B cell (primary cell): Measurements from ENCODE around the gene CYSLTR1. TPM values are rescaled to one million over a fixed set of nuclear protein-coding genes. Genes with fewer than 3 reads are reported as not detected.
"Not testable (repeated sequence)": the region's sequence is repeated elsewhere in the genome, so short reads cannot be mapped to it uniquely, and the experiment has no call there.

Experiments used
- ATAC-seq: fragments of 200-7000 bp; cut with Tn5 transposase; one replicate; pipeline ENCODE4 v1.10.0; 2021; ENCODE audit warnings: low read depth, mild to moderate bottlenecking, moderate number of reproducible peaks, moderate library complexity
- CTCF ChIA-PET: fragments of 350-600 bp; sonication (Branson Sonifier 250); formaldehyde crosslinking; loops from one replicate; lab custom pipeline; 2021; ENCODE audit warnings: antibody characterized with exemption, inconsistent platforms; lab: Charles Lee
- POLR2A ChIA-PET: fragments of 350-600 bp; sonication (Branson Sonifier 250); formaldehyde crosslinking; loops from one replicate; lab custom pipeline; 2021; ENCODE audit warnings: antibody characterized with exemption; lab: Charles Lee
- DNase-seq: peaks from one replicate; pipeline ENCODE4 v3.0.0; 2013
- H2AFZ ChIP-seq: 2 replicates; pipeline ENCODE4 v1.6.1; 2012; ENCODE audit warnings: mild to moderate bottlenecking, low read depth, low read length; ENCODE audit not compliant: insufficient read depth, poor library complexity, severe bottlenecking
- H3K27ac ChIP-seq, 2 donors: 1 replicate in 1 of 2; 2 replicates in 1 of 2; pipeline ENCODE4 v1.5.1; 2012 to 2013; ENCODE audit warnings: low read length in 2 of 2, mild to moderate bottlenecking in 2 of 2, moderate library complexity in 1 of 2
- H3K27me3 ChIP-seq, 4 experiments: fragments of 200-600 bp in 1 of 4; sonication (generic) in 1 of 4; replicated peaks in 1 of 4; 1 replicate in 2 of 4; 2 replicates in 2 of 4; pipeline versions ENCODE4 v1.6.1 to v1.7.0; 2013 to 2016; ENCODE audit warnings: low read length in 3 of 4, mild to moderate bottlenecking in 2 of 4, mixed read lengths in 1 of 4, moderate library complexity in 1 of 4; ENCODE audit not compliant: insufficient read depth in 4 of 4, control insufficient read depth in 3 of 4; ENCODE audit errors: control extremely low read depth in 1 of 4
- H3K36me3 ChIP-seq, 2 experiments: replicated peaks in 1 of 2; 1 replicate in 1 of 2; 2 replicates in 1 of 2; pipeline versions ENCODE4 v1.6.1 to v1.7.1; 2013; ENCODE audit warnings: low read length in 1 of 2; ENCODE audit not compliant: insufficient read depth in 2 of 2, control insufficient read depth in 1 of 2; ENCODE audit errors: control extremely low read depth in 1 of 2, extremely low read depth in 1 of 2
- H3K4me1 ChIP-seq, 2 donors: fragments of 200-600 bp in 1 of 2; sonication (generic) in 1 of 2; 1 replicate in 1 of 2; 2 replicates in 1 of 2; pipeline versions ENCODE4 v1.5.1 to v1.6.1; 2013 to 2017; ENCODE audit warnings: low read length in 2 of 2; ENCODE audit not compliant: control insufficient read depth in 2 of 2, insufficient read depth in 2 of 2
- H3K4me2 ChIP-seq: replicated peaks from 2 replicates; pipeline ENCODE3; 2012; ENCODE audit warnings: mild to moderate bottlenecking, low read depth, low read length; ENCODE audit not compliant: poor library complexity, severe bottlenecking
- H3K4me3 ChIP-seq, 5 experiments: fragments of 200-600 bp in 1 of 5; sonication (generic) in 1 of 5; 1 replicate in 3 of 5; 2 replicates in 2 of 5; pipeline versions ENCODE4 v1.5.1 to v1.7.0; 2011 to 2016; ENCODE audit warnings: low read length in 4 of 5, mild to moderate bottlenecking in 4 of 5, low read depth in 2 of 5, control low read depth in 1 of 5, moderate library complexity in 1 of 5; ENCODE audit not compliant: insufficient read depth in 1 of 5; ENCODE audit errors: control extremely low read depth in 1 of 5, extremely low read depth in 1 of 5
- H3K79me2 ChIP-seq: fragments of 200-600 bp; sonication (generic); one replicate; pipeline ENCODE4 v1.6.0; 2016; ENCODE audit warnings: low read length; ENCODE audit not compliant: control insufficient read depth, insufficient read depth
- H3K9ac ChIP-seq: fragments of 200-600 bp; sonication (generic); 2 replicates; pipeline ENCODE4 v1.6.1; 2017; ENCODE audit warnings: mild to moderate bottlenecking, low read length, moderate library complexity
- H3K9me3 ChIP-seq, 3 donors: one replicate each; pipeline versions ENCODE4 v1.6.1 to v1.7.1; 2013; ENCODE audit warnings: low read length in 2 of 3; ENCODE audit not compliant: control insufficient read depth in 2 of 3, insufficient read depth in 1 of 3; ENCODE audit errors: control extremely low read depth in 1 of 3
- H4K20me1 ChIP-seq: 2 replicates; pipeline ENCODE4 v1.6.0; 2012; ENCODE audit warnings: mild to moderate bottlenecking, low read length; ENCODE audit not compliant: insufficient read depth, control insufficient read depth, poor library complexity, severe bottlenecking
- H3K27ac Mint-ChIP-seq: one replicate; pipeline ENCODE4 v1.8.0; 2021; ENCODE audit warnings: mixed read lengths
- H3K27me3 Mint-ChIP-seq: one replicate; pipeline ENCODE4 v1.8.0; 2021; ENCODE audit warnings: mixed read lengths
- H3K4me1 Mint-ChIP-seq: one replicate; pipeline ENCODE4 v1.8.0; 2021; ENCODE audit warnings: mixed read lengths
- H3K4me3 Mint-ChIP-seq: one replicate; pipeline ENCODE4 v1.8.0; 2021; ENCODE audit warnings: mixed read lengths
- H3K9me3 Mint-ChIP-seq: one replicate; pipeline ENCODE4 v1.8.0; 2022; ENCODE audit warnings: mixed read lengths; ENCODE audit not compliant: insufficient read depth
- CTCF ChIP-seq: fragments of 200-600 bp; IDR thresholded peaks from one replicate; pipeline ENCODE4 v1.8.0; 2022; ENCODE audit warnings: antibody characterized with exemption, mild to moderate bottlenecking
- EZH2 ChIP-seq: IDR thresholded peaks from 2 replicates; pipeline ENCODE4 v1.6.1; 2012; ENCODE audit warnings: borderline replicate concordance, low read depth, mild to moderate bottlenecking, moderate library complexity, low read length; ENCODE audit not compliant: insufficient read depth, poor library complexity, severe bottlenecking
- WGBS: methylation state at CpG from one replicate; pipeline ENCODE4 v1.1.5; 2013; ENCODE audit warnings: missing lambda C conversion rate; ENCODE audit not compliant: insufficient coverage; 5-methylcytosine and 5-hydroxymethylcytosine counted together
- intact Hi-C: fragments of 100-400 bp; cut with micrococcal nuclease; formaldehyde crosslinking; loops from one replicate; pipeline ENCODE4 v1.10.0; 2022
- polyA plus RNA-seq: library from polyadenylated mRNA; depleted of rRNA; stranded (reverse); fragments of >200 nt; gene quantifications from 2 replicates; pipeline ENCODE4 v1.2.3, GENCODE V29; 2012
- total RNA-seq, 2 donors: library from RNA; stranded (reverse); fragments of 120-200 nt in 1 of 2; gene quantifications; 1 replicate in 1 of 2; 2 replicates in 1 of 2; pipeline versions ENCODE4 v1.2.3 to v1.2.4, GENCODE V29; 2013 to 2022

The CYSLTR1 gene
- total and polyA plus RNA-seq, 2 donors (not counting 1 experiment from before 2014, with no cell fraction given): 20.8 to 43.4 TPM

- DNase-seq: no peak
- ChIA-PET CTCF (no interaction called here), POLR2A (no interaction called here)
- Histone ChIP-seq H3K4me2 (no peak overlapping the region), H2AFZ (no peak overlapping the region), H3K4me1 (no peaks in the 10 kb centered on the region), H3K27ac (no peak overlapping the region), H4K20me1 (no peaks in the 10 kb centered on the region), H3K36me3 (peaks cover 0 to 14% of the 10 kb centered on the region in 2 experiments), H3K9me3 (peaks cover 0 to 4% (median 0%) of the 10 kb centered on the region in 3 donors), H3K79me2 (peaks cover 3% of the 10 kb centered on the region), H3K4me3 (no peak overlapping the region), H3K9ac (no peak overlapping the region), H3K27me3 (no peaks in the 10 kb centered on the region)
- WGBS: no CpG with 5 or more reads among the region's 2 CpGs
- Mint-ChIP-seq H3K27me3 (no peaks in the 10 kb centered on the region), H3K4me3 (no peak overlapping the region), H3K4me1 (peaks cover 4% of the 10 kb centered on the region), H3K27ac (no peak overlapping the region), H3K9me3 (no peaks in the 10 kb centered on the region)
- ATAC-seq: no peak
- TF ChIP-seq CTCF: no peak
- no peak for TF ChIP-seq EZH2
- intact Hi-C loops: no loop called here
These were observed 43.9 kb downstream of the CYSLTR1 start for GRCh38 chrX:78283511-78283910.

- Histone ChIP-seq H3K4me1 (no peaks in the 10 kb centered on the region), H3K4me2 (no peak overlapping the region), H3K9ac (no peak overlapping the region), H3K36me3 (no peaks in the 10 kb centered on the region), H2AFZ (no peak overlapping the region), H3K27ac (no peak overlapping the region), H3K4me3 (no peak overlapping the region), H4K20me1 (no peaks in the 10 kb centered on the region), H3K9me3 (peaks cover 0 to 19% (median 0%) of the 10 kb centered on the region in 3 donors), H3K79me2 (no peaks in the 10 kb centered on the region), H3K27me3 (no peaks in the 10 kb centered on the region)
- no peak for DNase-seq
- intact Hi-C loops: no loop called here
- TF ChIP-seq EZH2: no peak
- TF ChIP-seq CTCF: no peak
- no peak for ATAC-seq
- no peaks in the 10 kb centered on the region for H3K4me1 Mint-ChIP-seq
- H3K4me3 Mint-ChIP-seq: no peak overlapping the region
- H3K9me3 Mint-ChIP-seq: no peaks in the 10 kb centered on the region
- POLR2A ChIA-PET: no interaction called here
- H3K27me3 Mint-ChIP-seq: no peaks in the 10 kb centered on the region
- no peak overlapping the region for H3K27ac Mint-ChIP-seq
- CTCF ChIA-PET: no interaction called here
These were observed 90.3 kb downstream of the CYSLTR1 start for GRCh38 chrX:78237127-78237526.

- intact Hi-C loops, H3K4me3 Mint-ChIP-seq, H3K27me3 ChIP-seq, H3K4me3 ChIP-seq, H4K20me1 ChIP-seq, H3K27me3 Mint-ChIP-seq, H3K9me3 ChIP-seq, H3K4me2 ChIP-seq, H3K27ac Mint-ChIP-seq, ATAC-seq, H2AFZ ChIP-seq, H3K4me1 Mint-ChIP-seq, POLR2A ChIA-PET, H3K9ac ChIP-seq, CTCF ChIA-PET, H3K27ac ChIP-seq, H3K36me3 ChIP-seq, DNase-seq, H3K9me3 Mint-ChIP-seq, H3K4me1 ChIP-seq, H3K79me2 ChIP-seq: not testable (repeated sequence)
These were observed 101.4 kb downstream of the CYSLTR1 start for GRCh38 chrX:78226047-78226446.
